ENCODE measurements around the gene TMEM18. TPM values are rescaled to one million over a fixed set of nuclear protein-coding genes. Genes with fewer than 3 reads are reported as not detected.

The TMEM18 gene
- total and polyA plus RNA-seq, 4 donors = 19.5 to 36.0 (median 21.4) TPM

GRCh38 chr2:675051-675450 lies 2.2 kb downstream of the TMEM18 start:
- no peak overlapping the region for H3K9ac ChIP-seq (ENCODE audit: insufficient read depth in 1 of 2, low read length in 2 of 2)
- no peaks in the 10 kb centered on the region for H3K9me3 ChIP-seq (ENCODE audit: control insufficient read depth in 4 of 4, insufficient read depth in 3 of 4, low read length in 3 of 4)
- TF ChIP-seq CTCF (IDR thresholded peaks at IDR 0.05; ENCODE audit: control extremely low read depth, extremely low read depth) = no peak
- H3K4me1 ChIP-seq (ENCODE audit: control insufficient read depth in 5 of 5, insufficient read depth in 5 of 5, low read length in 5 of 5) = peaks cover 0 to 18% (median 4%) of the 10 kb centered on the region in 5 donors
- ATAC-seq (ENCODE audit: insufficient read depth, low FRiP score) (no peak), DNase-seq (no peak)
- H3K27me3 ChIP-seq (ENCODE audit: control insufficient read depth in 3 of 3, insufficient read depth in 3 of 3, low read length in 2 of 3) = no peaks in the 10 kb centered on the region
- peaks cover 3 to 25% (median 9%) of the 10 kb centered on the region in 4 donors for H3K36me3 ChIP-seq (ENCODE audit: control insufficient read depth in 4 of 4, insufficient read depth in 4 of 4, low read length in 4 of 4)
- H3K27ac ChIP-seq (ENCODE audit: low read depth in 1 of 2, low read length in 1 of 2) = no peak overlapping the region
- 91 to 93% methylated on average over 4 of the region's 4 CpGs for WGBS, 2 donors
- H3K4me3 ChIP-seq = no peak overlapping the region

GRCh38 chr2:674321-674985 lies 2.8 kb downstream of the TMEM18 start:
- Histone ChIP-seq H3K4me1 (ENCODE audit: control insufficient read depth in 5 of 5, insufficient read depth in 5 of 5, low read length in 5 of 5) (peaks cover 0 to 18% (median 4%) of the 10 kb centered on the region in 5 donors), H3K27me3 (ENCODE audit: control insufficient read depth in 3 of 3, insufficient read depth in 3 of 3, low read length in 2 of 3) (no peaks in the 10 kb centered on the region), H3K9ac (ENCODE audit: insufficient read depth in 1 of 2, low read length in 2 of 2) (no peak overlapping the region), H3K4me3 (no peak overlapping the region), H3K36me3 (ENCODE audit: control insufficient read depth in 4 of 4, insufficient read depth in 4 of 4, low read length in 4 of 4) (peaks cover 3 to 27% (median 13%) of the 10 kb centered on the region in 4 donors), H3K9me3 (ENCODE audit: control insufficient read depth in 4 of 4, insufficient read depth in 3 of 4, low read length in 3 of 4) (no peaks in the 10 kb centered on the region), H3K27ac (ENCODE audit: low read depth in 1 of 2, low read length in 1 of 2) (no peak overlapping the region)
- no peak for TF ChIP-seq CTCF (IDR thresholded peaks at IDR 0.05; ENCODE audit: control extremely low read depth, extremely low read depth)
- ATAC-seq (ENCODE audit: insufficient read depth, low FRiP score) (no peak), DNase-seq (no peak)
- WGBS, 2 donors = 83 to 96% methylated on average over 9 of the region's 9 CpGs

- WGBS, 2 donors = 82 to 85% methylated on average over 7 of the region's 7 CpGs
- peaks cover 0 to 18% (median 4%) of the 10 kb centered on the region in 5 donors for H3K4me1 ChIP-seq (ENCODE audit: control insufficient read depth in 5 of 5, insufficient read depth in 5 of 5, low read length in 5 of 5)
- H3K4me3 ChIP-seq = no peak overlapping the region
- ATAC-seq (ENCODE audit: insufficient read depth, low FRiP score) (no peak), DNase-seq (no peak)
- H3K27me3 ChIP-seq (ENCODE audit: control insufficient read depth in 3 of 3, insufficient read depth in 3 of 3, low read length in 2 of 3) = no peaks in the 10 kb centered on the region
- H3K27ac ChIP-seq (ENCODE audit: low read depth in 1 of 2, low read length in 1 of 2) = no peak overlapping the region
- no peak for TF ChIP-seq CTCF (IDR thresholded peaks at IDR 0.05; ENCODE audit: control extremely low read depth, extremely low read depth)
- no peak overlapping the region for H3K9ac ChIP-seq (ENCODE audit: insufficient read depth in 1 of 2, low read length in 2 of 2)
- H3K36me3 ChIP-seq (ENCODE audit: control insufficient read depth in 4 of 4, insufficient read depth in 4 of 4, low read length in 4 of 4) = peaks cover 9 to 32% (median 20%) of the 10 kb centered on the region in 4 donors
- H3K9me3 ChIP-seq (ENCODE audit: control insufficient read depth in 4 of 4, insufficient read depth in 3 of 4, low read length in 3 of 4) = no peaks in the 10 kb centered on the region
Observed at GRCh38 chr2:673615-674320, 3.4 kb downstream of the TMEM18 start.

Data from lung (tissue), 12 donors.